Smooth muscle cell of the coronary artery (primary cell): ENCODE measurements around the gene EZH2. TPM values are rescaled to one million over a fixed set of nuclear protein-coding genes. Genes with fewer than 3 reads are reported as not detected.

ENCODE experiments used
- total RNA-seq: library from RNA; depleted of rRNA; stranded (reverse); fragments of >200 nt; gene quantifications from 2 replicates; pipeline ENCODE4 v1.2.3, GENCODE V29; 2014; ENCODE audit warnings: low replicate concordance

EZH2 gene
- total RNA-seq: 2.1 and 5.0 TPM in 2 replicates

DNA sequence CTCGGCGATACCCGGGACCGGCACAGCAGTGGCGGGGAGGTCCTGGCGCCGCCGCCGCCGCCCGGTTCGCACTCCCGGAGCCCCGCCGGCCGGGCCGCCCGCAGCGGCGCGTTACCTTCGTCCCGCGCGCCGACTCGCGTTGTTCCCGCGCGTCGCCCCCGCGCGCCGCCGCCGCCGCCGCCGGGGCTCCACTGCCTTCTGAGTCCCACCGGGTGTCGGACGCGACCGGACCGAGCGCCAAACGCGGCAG is at the start of gene EZH2:
Gene EZH2 (minus strand): TSS at position 243 of the 250 bp plus-strand sequence. CDS start 36,993 bp downstream, outside the sequence.

Other genes with a start within 250 kb of the EZH2 start
- gene CUL1, start 185.4 kb downstream of the EZH2 start, total RNA-seq: 30.2 and 35.7 TPM in 2 replicates
- gene PDIA4, start 144.2 kb upstream of the EZH2 start, total RNA-seq: 284 and 381 TPM in 2 replicates
- gene ZNF786, start 206.4 kb upstream of the EZH2 start, total RNA-seq: 3.6 and 5.0 TPM in 2 replicates
- 3.6 and 4.2 TPM in 2 replicates for gene ZNF425, start 242.0 kb upstream of the EZH2 start, total RNA-seq